ENCODE data around the gene RILPL1.
"Not testable (repeated sequence)": the region's sequence is repeated elsewhere in the genome, so short reads cannot be mapped to it uniquely, and the experiment has no call there.

The RILPL1 gene

GRCh38 chr12:123523518-123523917, 10.0 kb downstream of the RILPL1 start:
- no peaks in the 10 kb centered on the region; the same call in 1 of the 2 replicates for H3K36me3 ChIP-seq
- no peak for DNase-seq
- no peaks in the 10 kb centered on the region for H3K9me3 ChIP-seq
- TF ChIP-seq CTCF (IDR thresholded peaks at IDR 0.05; ENCODE audit: low read depth, low read length): no peak
- no peaks in the 10 kb centered on the region for H3K27me3 ChIP-seq
- no peak overlapping the region for H3K4me3 ChIP-seq (ENCODE audit: low read depth, low read length)
- H3K4me1 ChIP-seq: no peaks in the 10 kb centered on the region

- no peak for TF ChIP-seq CTCF (IDR thresholded peaks at IDR 0.05; ENCODE audit: low read depth, low read length)
- H3K4me3 ChIP-seq (ENCODE audit: low read depth, low read length): no peak overlapping the region
- peaks cover 3% of the 10 kb centered on the region; the same call in 1 of the 2 replicates for H3K36me3 ChIP-seq
- H3K27me3 ChIP-seq: no peaks in the 10 kb centered on the region
- H3K4me1 ChIP-seq: no peaks in the 10 kb centered on the region
- no peaks in the 10 kb centered on the region for H3K9me3 ChIP-seq
- DNase-seq: no peak
These were observed 11.4 kb downstream of the RILPL1 start for GRCh38 chr12:123522164-123522563.

GRCh38 chr12:123520567-123521474, 12.7 kb downstream of the RILPL1 start:
- no peaks in the 10 kb centered on the region for H3K27me3 ChIP-seq
- H3K4me3 ChIP-seq (ENCODE audit: low read depth, low read length): no peak overlapping the region
- DNase-seq: no peak
- no peak for TF ChIP-seq CTCF (IDR thresholded peaks at IDR 0.05; ENCODE audit: low read depth, low read length)
- no peaks in the 10 kb centered on the region for H3K9me3 ChIP-seq
- H3K4me1 ChIP-seq: no peaks in the 10 kb centered on the region
- H3K36me3 ChIP-seq: peaks cover 3% of the 10 kb centered on the region; the same call in 1 of the 2 replicates

- DNase-seq: no peak
- TF ChIP-seq CTCF (IDR thresholded peaks at IDR 0.05; ENCODE audit: low read depth, low read length): no peak
- Histone ChIP-seq H3K27me3 (no peaks in the 10 kb centered on the region), H3K9me3 (no peaks in the 10 kb centered on the region), H3K4me1 (no peaks in the 10 kb centered on the region), H3K4me3 (ENCODE audit: low read depth, low read length) (no peak overlapping the region), H3K36me3 (peaks cover 3% of the 10 kb centered on the region; the same call in 1 of the 2 replicates)
These were observed 14.1 kb downstream of the RILPL1 start for GRCh38 chr12:123519141-123520001.

- no peaks in the 10 kb centered on the region for H3K4me1 ChIP-seq
These were observed 17.2 kb downstream of the RILPL1 start for GRCh38 chr12:123516216-123516780.

GRCh38 chr12:123514582-123515221, 18.8 kb downstream of the RILPL1 start:
- H3K4me1 ChIP-seq; DNase-seq; H3K9me3 ChIP-seq; H3K36me3 ChIP-seq; H3K27me3 ChIP-seq; H3K4me3 ChIP-seq (ENCODE audit: low read depth, low read length): not testable (repeated sequence)

More at GRCh38 chr12:123516216-123516780, 17.2 kb downstream of the RILPL1 start:
- no peaks in the 10 kb centered on the region for H3K9me3 ChIP-seq
- no peak overlapping the region for H3K4me3 ChIP-seq (ENCODE audit: low read depth, low read length)
- no peak for DNase-seq
- TF ChIP-seq CTCF (IDR thresholded peaks at IDR 0.05; ENCODE audit: low read depth, low read length): no peak
- H3K36me3 ChIP-seq: peaks cover 3% of the 10 kb centered on the region; the same call in 1 of the 2 replicates
- no peaks in the 10 kb centered on the region for H3K27me3 ChIP-seq
